PC-9 (cell line): ENCODE measurements around the gene COL4A4.

ENCODE experiments used
- EZH2 ChIP-seq: fragments of 200-600 bp; sonication (generic); IDR thresholded peaks from 2 replicates; pipeline ENCODE4 v1.8.0; 2017; ENCODE audit warnings: antibody characterized with exemption, low read depth
- TF ChIP-seq, protein P1 (sequence below): fragments of 200-600 bp; sonication (generic); conservative IDR thresholded peaks from 2 replicates; pipeline ENCODE4 v1.6.1; 2017; ENCODE audit warnings: mixed run types, antibody characterized with exemption, mild to moderate bottlenecking, moderate library complexity

DNA sequence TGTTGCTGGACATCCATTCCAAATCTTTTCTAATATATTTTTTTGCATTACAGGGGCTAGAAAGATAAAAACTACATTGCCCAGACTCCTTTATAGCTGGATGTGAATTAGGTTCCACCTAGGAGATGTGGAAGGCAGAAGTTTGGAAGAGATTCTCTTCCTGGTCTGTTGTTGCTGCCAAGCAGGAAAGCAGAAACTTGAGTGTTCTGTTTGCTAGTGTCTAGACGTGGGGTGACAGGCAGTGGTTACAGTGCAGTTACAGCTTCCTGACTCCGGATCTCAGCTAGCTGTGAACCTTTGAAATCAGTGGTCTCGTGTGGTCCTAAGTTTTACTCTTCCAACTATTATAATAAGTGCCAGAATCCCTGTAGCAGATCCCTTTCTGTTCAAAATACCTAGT is 46.2 kb downstream of the COL4A4 start:
- TF ChIP-seq, protein P1, sequence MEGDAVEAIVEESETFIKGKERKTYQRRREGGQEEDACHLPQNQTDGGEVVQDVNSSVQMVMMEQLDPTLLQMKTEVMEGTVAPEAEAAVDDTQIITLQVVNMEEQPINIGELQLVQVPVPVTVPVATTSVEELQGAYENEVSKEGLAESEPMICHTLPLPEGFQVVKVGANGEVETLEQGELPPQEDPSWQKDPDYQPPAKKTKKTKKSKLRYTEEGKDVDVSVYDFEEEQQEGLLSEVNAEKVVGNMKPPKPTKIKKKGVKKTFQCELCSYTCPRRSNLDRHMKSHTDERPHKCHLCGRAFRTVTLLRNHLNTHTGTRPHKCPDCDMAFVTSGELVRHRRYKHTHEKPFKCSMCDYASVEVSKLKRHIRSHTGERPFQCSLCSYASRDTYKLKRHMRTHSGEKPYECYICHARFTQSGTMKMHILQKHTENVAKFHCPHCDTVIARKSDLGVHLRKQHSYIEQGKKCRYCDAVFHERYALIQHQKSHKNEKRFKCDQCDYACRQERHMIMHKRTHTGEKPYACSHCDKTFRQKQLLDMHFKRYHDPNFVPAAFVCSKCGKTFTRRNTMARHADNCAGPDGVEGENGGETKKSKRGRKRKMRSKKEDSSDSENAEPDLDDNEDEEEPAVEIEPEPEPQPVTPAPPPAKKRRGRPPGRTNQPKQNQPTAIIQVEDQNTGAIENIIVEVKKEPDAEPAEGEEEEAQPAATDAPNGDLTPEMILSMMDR, result no peak
- no peak for TF ChIP-seq EZH2
